ENCODE measurements around the gene RAB1A. TPM values are rescaled to one million over a fixed set of nuclear protein-coding genes. Genes with fewer than 3 reads are reported as not detected.
A peak's percentile ranks its signal among the peaks of the same experiment; 100 is the strongest.

Gene RAB1A
- total and polyA plus RNA-seq, 2 of the 13 experiments (the other 11 are each of a cell fraction or from before 2014, with no cell fraction given) = 206 to 226 TPM

DNA sequence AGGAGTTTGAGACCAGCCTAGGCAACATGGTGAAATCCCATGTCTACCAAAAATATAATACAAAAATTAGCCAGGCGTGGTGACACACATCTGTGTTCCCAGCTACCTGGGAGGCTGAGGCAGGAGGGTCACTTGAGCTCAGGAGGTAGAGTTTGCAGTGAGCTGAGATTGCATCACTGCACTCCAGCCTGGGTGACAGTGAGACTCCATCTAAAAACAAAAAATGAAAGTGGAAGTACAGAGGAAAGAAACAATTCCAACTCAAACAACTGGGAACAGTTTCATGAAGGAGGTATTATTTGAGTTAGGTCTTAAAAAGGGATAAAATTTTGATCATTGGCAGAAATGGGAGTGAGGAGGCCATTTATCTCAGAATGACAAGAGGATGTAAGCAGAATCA, 6.3 kb upstream of the RAB1A start (continued):
- TF ChIP-seq, protein P1, sequence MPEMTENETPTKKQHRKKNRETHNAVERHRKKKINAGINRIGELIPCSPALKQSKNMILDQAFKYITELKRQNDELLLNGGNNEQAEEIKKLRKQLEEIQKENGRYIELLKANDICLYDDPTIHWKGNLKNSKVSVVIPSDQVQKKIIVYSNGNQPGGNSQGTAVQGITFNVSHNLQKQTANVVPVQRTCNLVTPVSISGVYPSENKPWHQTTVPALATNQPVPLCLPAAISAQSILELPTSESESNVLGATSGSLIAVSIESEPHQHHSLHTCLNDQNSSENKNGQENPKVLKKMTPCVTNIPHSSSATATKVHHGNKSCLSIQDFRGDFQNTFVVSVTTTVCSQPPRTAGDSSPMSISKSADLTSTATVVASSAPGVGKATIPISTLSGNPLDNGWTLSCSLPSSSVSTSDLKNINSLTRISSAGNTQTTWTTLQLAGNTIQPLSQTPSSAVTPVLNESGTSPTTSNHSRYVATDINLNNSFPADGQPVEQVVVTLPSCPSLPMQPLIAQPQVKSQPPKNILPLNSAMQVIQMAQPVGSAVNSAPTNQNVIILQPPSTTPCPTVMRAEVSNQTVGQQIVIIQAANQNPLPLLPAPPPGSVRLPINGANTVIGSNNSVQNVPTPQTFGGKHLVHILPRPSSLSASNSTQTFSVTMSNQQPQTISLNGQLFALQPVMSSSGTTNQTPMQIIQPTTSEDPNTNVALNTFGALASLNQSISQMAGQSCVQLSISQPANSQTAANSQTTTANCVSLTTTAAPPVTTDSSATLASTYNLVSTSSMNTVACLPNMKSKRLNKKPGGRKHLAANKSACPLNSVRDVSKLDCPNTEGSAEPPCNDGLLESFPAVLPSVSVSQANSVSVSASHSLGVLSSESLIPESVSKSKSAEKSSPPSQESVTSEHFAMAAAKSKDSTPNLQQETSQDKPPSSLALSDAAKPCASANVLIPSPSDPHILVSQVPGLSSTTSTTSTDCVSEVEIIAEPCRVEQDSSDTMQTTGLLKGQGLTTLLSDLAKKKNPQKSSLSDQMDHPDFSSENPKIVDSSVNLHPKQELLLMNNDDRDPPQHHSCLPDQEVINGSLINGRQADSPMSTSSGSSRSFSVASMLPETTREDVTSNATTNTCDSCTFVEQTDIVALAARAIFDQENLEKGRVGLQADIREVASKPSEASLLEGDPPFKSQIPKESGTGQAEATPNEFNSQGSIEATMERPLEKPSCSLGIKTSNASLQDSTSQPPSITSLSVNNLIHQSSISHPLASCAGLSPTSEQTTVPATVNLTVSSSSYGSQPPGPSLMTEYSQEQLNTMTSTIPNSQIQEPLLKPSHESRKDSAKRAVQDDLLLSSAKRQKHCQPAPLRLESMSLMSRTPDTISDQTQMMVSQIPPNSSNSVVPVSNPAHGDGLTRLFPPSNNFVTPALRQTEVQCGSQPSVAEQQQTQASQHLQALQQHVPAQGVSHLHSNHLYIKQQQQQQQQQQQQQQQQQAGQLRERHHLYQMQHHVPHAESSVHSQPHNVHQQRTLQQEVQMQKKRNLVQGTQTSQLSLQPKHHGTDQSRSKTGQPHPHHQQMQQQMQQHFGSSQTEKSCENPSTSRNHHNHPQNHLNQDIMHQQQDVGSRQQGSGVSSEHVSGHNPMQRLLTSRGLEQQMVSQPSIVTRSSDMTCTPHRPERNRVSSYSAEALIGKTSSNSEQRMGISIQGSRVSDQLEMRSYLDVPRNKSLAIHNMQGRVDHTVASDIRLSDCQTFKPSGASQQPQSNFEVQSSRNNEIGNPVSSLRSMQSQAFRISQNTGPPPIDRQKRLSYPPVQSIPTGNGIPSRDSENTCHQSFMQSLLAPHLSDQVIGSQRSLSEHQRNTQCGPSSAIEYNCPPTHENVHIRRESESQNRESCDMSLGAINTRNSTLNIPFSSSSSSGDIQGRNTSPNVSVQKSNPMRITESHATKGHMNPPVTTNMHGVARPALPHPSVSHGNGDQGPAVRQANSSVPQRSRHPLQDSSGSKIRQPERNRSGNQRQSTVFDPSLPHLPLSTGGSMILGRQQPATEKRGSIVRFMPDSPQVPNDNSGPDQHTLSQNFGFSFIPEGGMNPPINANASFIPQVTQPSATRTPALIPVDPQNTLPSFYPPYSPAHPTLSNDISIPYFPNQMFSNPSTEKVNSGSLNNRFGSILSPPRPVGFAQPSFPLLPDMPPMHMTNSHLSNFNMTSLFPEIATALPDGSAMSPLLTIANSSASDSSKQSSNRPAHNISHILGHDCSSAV (CRISPR knock-in tag; IDR thresholded peaks at IDR 0.05; ENCODE audit: borderline replicate concordance) = no peak
- no peak for TF ChIP-seq RAD51 (IDR thresholded peaks at IDR 0.05; ENCODE audit: borderline replicate concordance)
- no peak for TF ChIP-seq HMG20B (CRISPR knock-in tag; conservative IDR thresholded peaks at IDR 0.05)
- TF ChIP-seq MED1 (CRISPR knock-in tag; IDR thresholded peaks at IDR 0.05) = no peak
- peak; percentile 78 for TF ChIP-seq CEBPG (CRISPR knock-in tag; IDR thresholded peaks at IDR 0.05)
- TF ChIP-seq, protein P2, sequence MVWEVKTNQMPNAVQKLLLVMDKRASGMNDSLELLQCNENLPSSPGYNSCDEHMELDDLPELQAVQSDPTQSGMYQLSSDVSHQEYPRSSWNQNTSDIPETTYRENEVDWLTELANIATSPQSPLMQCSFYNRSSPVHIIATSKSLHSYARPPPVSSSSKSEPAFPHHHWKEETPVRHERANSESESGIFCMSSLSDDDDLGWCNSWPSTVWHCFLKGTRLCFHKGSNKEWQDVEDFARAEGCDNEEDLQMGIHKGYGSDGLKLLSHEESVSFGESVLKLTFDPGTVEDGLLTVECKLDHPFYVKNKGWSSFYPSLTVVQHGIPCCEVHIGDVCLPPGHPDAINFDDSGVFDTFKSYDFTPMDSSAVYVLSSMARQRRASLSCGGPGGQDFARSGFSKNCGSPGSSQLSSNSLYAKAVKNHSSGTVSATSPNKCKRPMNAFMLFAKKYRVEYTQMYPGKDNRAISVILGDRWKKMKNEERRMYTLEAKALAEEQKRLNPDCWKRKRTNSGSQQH (CRISPR knock-in tag; IDR thresholded peaks at IDR 0.05; ENCODE audit: low read depth) = no peak
- peak; percentile 80 for TF ChIP-seq CEBPB (IDR thresholded peaks at IDR 0.05; ENCODE audit: borderline replicate concordance, low read depth, low read length)
- TF ChIP-seq TEAD2 (CRISPR knock-in tag; IDR thresholded peaks at IDR 0.05) = no peak
- TF ChIP-seq ZNF124 (CRISPR knock-in tag; IDR thresholded peaks at IDR 0.05) = no peak
- TF ChIP-seq, protein P3, sequence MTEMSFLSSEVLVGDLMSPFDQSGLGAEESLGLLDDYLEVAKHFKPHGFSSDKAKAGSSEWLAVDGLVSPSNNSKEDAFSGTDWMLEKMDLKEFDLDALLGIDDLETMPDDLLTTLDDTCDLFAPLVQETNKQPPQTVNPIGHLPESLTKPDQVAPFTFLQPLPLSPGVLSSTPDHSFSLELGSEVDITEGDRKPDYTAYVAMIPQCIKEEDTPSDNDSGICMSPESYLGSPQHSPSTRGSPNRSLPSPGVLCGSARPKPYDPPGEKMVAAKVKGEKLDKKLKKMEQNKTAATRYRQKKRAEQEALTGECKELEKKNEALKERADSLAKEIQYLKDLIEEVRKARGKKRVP (CRISPR knock-in tag; IDR thresholded peaks at IDR 0.05) = peak in 1 of 2 experiments; percentile 77; a peak in 2 of 4 replicates
- no peak for TF ChIP-seq ZNF12 (CRISPR knock-in tag; IDR thresholded peaks at IDR 0.05)
- TF ChIP-seq ZNF775 (CRISPR knock-in tag; IDR thresholded peaks at IDR 0.05; ENCODE audit: borderline replicate concordance) = no peak
- TF ChIP-seq, protein P4, sequence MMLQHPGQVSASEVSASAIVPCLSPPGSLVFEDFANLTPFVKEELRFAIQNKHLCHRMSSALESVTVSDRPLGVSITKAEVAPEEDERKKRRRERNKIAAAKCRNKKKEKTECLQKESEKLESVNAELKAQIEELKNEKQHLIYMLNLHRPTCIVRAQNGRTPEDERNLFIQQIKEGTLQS (CRISPR knock-in tag; IDR thresholded peaks at IDR 0.05) = 0 out of 2 replicates have a peak, but pooled peaks have one; percentile 53
- TF ChIP-seq, protein P5, sequence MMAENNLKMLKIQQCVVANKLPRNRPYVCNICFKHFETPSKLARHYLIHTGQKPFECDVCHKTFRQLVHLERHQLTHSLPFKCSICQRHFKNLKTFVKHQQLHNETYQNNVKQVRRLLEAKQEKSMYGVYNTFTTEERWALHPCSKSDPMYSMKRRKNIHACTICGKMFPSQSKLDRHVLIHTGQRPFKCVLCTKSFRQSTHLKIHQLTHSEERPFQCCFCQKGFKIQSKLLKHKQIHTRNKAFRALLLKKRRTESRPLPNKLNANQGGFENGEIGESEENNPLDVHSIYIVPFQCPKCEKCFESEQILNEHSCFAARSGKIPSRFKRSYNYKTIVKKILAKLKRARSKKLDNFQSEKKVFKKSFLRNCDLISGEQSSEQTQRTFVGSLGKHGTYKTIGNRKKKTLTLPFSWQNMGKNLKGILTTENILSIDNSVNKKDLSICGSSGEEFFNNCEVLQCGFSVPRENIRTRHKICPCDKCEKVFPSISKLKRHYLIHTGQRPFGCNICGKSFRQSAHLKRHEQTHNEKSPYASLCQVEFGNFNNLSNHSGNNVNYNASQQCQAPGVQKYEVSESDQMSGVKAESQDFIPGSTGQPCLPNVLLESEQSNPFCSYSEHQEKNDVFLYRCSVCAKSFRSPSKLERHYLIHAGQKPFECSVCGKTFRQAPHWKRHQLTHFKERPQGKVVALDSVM (CRISPR knock-in tag; IDR thresholded peaks at IDR 0.05) = peak; percentile 45; the same call in 1 of the 2 replicates
- TF ChIP-seq, protein P6, sequence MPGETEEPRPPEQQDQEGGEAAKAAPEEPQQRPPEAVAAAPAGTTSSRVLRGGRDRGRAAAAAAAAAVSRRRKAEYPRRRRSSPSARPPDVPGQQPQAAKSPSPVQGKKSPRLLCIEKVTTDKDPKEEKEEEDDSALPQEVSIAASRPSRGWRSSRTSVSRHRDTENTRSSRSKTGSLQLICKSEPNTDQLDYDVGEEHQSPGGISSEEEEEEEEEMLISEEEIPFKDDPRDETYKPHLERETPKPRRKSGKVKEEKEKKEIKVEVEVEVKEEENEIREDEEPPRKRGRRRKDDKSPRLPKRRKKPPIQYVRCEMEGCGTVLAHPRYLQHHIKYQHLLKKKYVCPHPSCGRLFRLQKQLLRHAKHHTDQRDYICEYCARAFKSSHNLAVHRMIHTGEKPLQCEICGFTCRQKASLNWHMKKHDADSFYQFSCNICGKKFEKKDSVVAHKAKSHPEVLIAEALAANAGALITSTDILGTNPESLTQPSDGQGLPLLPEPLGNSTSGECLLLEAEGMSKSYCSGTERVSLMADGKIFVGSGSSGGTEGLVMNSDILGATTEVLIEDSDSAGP (CRISPR knock-in tag; IDR thresholded peaks at IDR 0.05; ENCODE audit: borderline replicate concordance) = no peak
- no peak for TF ChIP-seq ZNF224 (CRISPR knock-in tag; IDR thresholded peaks at IDR 0.05)
